GM12878 (cell line): ENCODE data around the gene LSM3. TPM values are rescaled to one million over a fixed set of nuclear protein-coding genes. Genes with fewer than 3 reads are reported as not detected.

Experiments used
- ATAC-seq: fragments of 200-7000 bp; cut with Tn5 transposase; 3 replicates; pipeline ENCODE4 v1.9.1; 2020; ENCODE audit warnings: mild to moderate bottlenecking, moderate library complexity
- BruUV-seq: library from RNA; stranded (reverse); fragments of 400-500 nt; replicated peaks from 2 replicates; lab custom pipeline; 2021; lab: Mats Ljungman, UMichigan
- CTCF ChIA-PET: fragments of 300-600 bp; sonication (Branson Sonifier 250); formaldehyde crosslinking; extraction: SDS; loops from one replicate; lab custom pipeline; 2021; ENCODE audit warnings: inconsistent platforms; lab: Yijun Ruan, JAX
- POLR2A ChIA-PET: fragments of 350-600 bp; formaldehyde crosslinking; extraction: SDS; loops from one replicate; lab custom pipeline; 2021; ENCODE audit warnings: inconsistent platforms; lab: Charles Lee
- RAD21 ChIA-PET: fragments of 300-600 bp; sonication (Branson Sonifier 250); formaldehyde crosslinking; loops from one replicate; lab custom pipeline; 2023; ENCODE audit warnings: antibody characterized with exemption; ENCODE audit not compliant: unreplicated experiment; lab: Charles Lee
- SMC1A ChIA-PET: fragments of 300-600 bp; sonication (Branson Sonifier 250); formaldehyde crosslinking; loops from one replicate; lab custom pipeline; 2023; ENCODE audit not compliant: unreplicated experiment, uncharacterized antibody; lab: Charles Lee
- DNase-seq: peaks from one replicate; pipeline ENCODE4 v3.0.0-alpha.2; 2011; ENCODE audit warnings: low read depth, low spot score
- FAIRE-seq: peaks from 3 replicates; lab custom pipeline; 2011; peaks lifted over from hg19 to GRCh38; lab: Jason Lieb, UNC
- H2AFZ ChIP-seq: 2 replicates; pipeline ENCODE4 v1.6.0; 2011; ENCODE audit warnings: low read depth, low read length, control low read depth; ENCODE audit not compliant: control insufficient read depth
- H3K27ac ChIP-seq: 2 replicates; pipeline ENCODE4 v1.5.1; 2011; ENCODE audit warnings: control low read depth; ENCODE audit not compliant: control insufficient read depth, insufficient read depth
- H3K27me3 ChIP-seq, 2 experiments: replicated peaks in 1 of 2; 2 replicates each; pipeline versions ENCODE4 v1.6.0 to v1.6.1; 2011; ENCODE audit warnings: low read length in 1 of 2; ENCODE audit not compliant: control insufficient read depth in 2 of 2, insufficient read depth in 2 of 2
- H3K36me3 ChIP-seq, 2 experiments: 2 replicates each; pipeline ENCODE4 v1.5.1; 2011; ENCODE audit warnings: low read length in 1 of 2; ENCODE audit not compliant: control insufficient read depth in 2 of 2, insufficient read depth in 2 of 2
- H3K4me1 ChIP-seq: 2 replicates; pipeline ENCODE4 v1.6.1; 2011; ENCODE audit warnings: mild to moderate bottlenecking, low read length, moderate library complexity, mixed read lengths; ENCODE audit not compliant: control insufficient read depth, insufficient read depth
- H3K4me2 ChIP-seq: 2 replicates; pipeline ENCODE4 v1.6.0; 2011; ENCODE audit warnings: control low read depth; ENCODE audit not compliant: control insufficient read depth, insufficient read depth
- H3K4me3 ChIP-seq: fragments of 200-600 bp; sonication (generic); 2 replicates; pipeline ENCODE4 v1.5.1; 2016
- H3K79me2 ChIP-seq: 2 replicates; pipeline ENCODE4 v1.6.0; 2011; ENCODE audit warnings: low read length; ENCODE audit not compliant: control insufficient read depth, insufficient read depth
- H3K9ac ChIP-seq: 2 replicates; pipeline ENCODE4 v1.8.0; 2011; ENCODE audit warnings: low read length, control low read depth, mixed read lengths; ENCODE audit not compliant: control insufficient read depth, insufficient read depth
- H3K9me3 ChIP-seq: replicated peaks from 3 replicates; pipeline ENCODE4 v1.5.1; 2011; ENCODE audit warnings: mild to moderate bottlenecking, low read length; ENCODE audit not compliant: control insufficient read depth, insufficient read depth
- H4K20me1 ChIP-seq: 2 replicates; pipeline ENCODE4 v1.6.0; 2011; ENCODE audit not compliant: control insufficient read depth, insufficient read depth
- EED ChIP-seq: sonication (generic); IDR thresholded peaks from 2 replicates; pipeline ENCODE4 v1.6.1; 2016; ENCODE audit warnings: antibody characterized with exemption, low read depth
- IKZF2 ChIP-seq, 2 experiments: fragments of 450-650 bp; IDR thresholded peaks; 2 replicates each; pipeline ENCODE4 v1.6.1; 2017; ENCODE audit warnings: mild to moderate bottlenecking in 2 of 2, moderate library complexity in 2 of 2
- MTA2 ChIP-seq: fragments of 450-650 bp; IDR thresholded peaks from 2 replicates; pipeline ENCODE4 v1.6.1; 2016; ENCODE audit warnings: low read depth, mild to moderate bottlenecking, moderate library complexity
- NFYA ChIP-seq: IDR thresholded peaks from 2 replicates; pipeline ENCODE4 v1.6.1; 2011; ENCODE audit warnings: low read depth, mild to moderate bottlenecking, low read length, improper control_type of control experiment, borderline replicate concordance
- SMAD5 ChIP-seq: IDR thresholded peaks from 2 replicates; pipeline ENCODE4 v1.6.1; 2016; ENCODE audit warnings: antibody characterized with exemption, low read depth
- WGBS: methylation state at CpG from one replicate; pipeline ENCODE4 v1.1.6; 2016; ENCODE audit warnings: low lambda C conversion rate; ENCODE audit not compliant: insufficient replicate concordance, insufficient coverage; ENCODE audit errors: missing lambda C conversion rate; 5-methylcytosine and 5-hydroxymethylcytosine counted together
- in situ Hi-C: fragments of 300-500 bp; cut with MboI; formaldehyde crosslinking; loops from 9 replicates; pipeline ENCODE4 v1.14.3; 2018; ENCODE audit warnings: mixed read lengths
- intact Hi-C: fragments of 100-400 bp; cut with micrococcal nuclease; formaldehyde crosslinking; loops from one replicate; pipeline ENCODE4 v1.14.2; 2022; ENCODE audit not compliant: unreplicated experiment
- polyA plus RNA-seq, 11 experiments: library from polyadenylated mRNA; depleted of rRNA in 4 of 11; unstranded in 6 of 11; stranded (reverse) in 5 of 11; fragments of >200 nt; fragmentation: Nextera tagmentation in 4 of 11; fragmentation: Illumina TruSeq in 1 of 11; extraction: Ambion mirVana in 4 of 11; extraction: Trizol in 1 of 11; gene quantifications; 1 replicate in 1 of 11; 2 replicates in 10 of 11; pipeline versions ENCODE4 v1.2.1 to v1.2.3, GENCODE V29; 2011 to 2016; ENCODE audit warnings: inconsistent platforms in 2 of 11, missing spikeins in 2 of 11, low read depth in 1 of 11
- total RNA-seq, 4 experiments: library from RNA; depleted of rRNA in 3 of 4; stranded (reverse); fragments of >200 nt in 3 of 4; fragmentation: Illumina TruSeq in 1 of 4; extraction: Trizol in 1 of 4; gene quantifications; 2 replicates each; pipeline versions ENCODE4 v1.2.1 to v1.2.3, GENCODE V29; 2013 to 2021
- TF ChIP-seq, protein P1 (sequence below): fragments of 450-650 bp; IDR thresholded peaks from 2 replicates; pipeline ENCODE4 v1.6.1; 2017; ENCODE audit warnings: mild to moderate bottlenecking, moderate library complexity
- TF ChIP-seq, protein P2 (sequence below): IDR thresholded peaks from 2 replicates; pipeline ENCODE4 v1.6.1; 2011; ENCODE audit warnings: borderline replicate concordance, low read depth, mild to moderate bottlenecking, moderate library complexity, low read length; ENCODE audit not compliant: insufficient read depth, poor library complexity, severe bottlenecking
- TF ChIP-seq, protein P3 (sequence below): IDR thresholded peaks from 2 replicates; pipeline ENCODE4 v1.6.1; 2012; ENCODE audit warnings: low read length, inconsistent platforms
- TF ChIP-seq, protein P4 (sequence below): IDR thresholded peaks from 2 replicates; pipeline ENCODE4 v1.6.1; 2011; ENCODE audit warnings: low read depth, low read length, improper control_type of control experiment, borderline replicate concordance

Gene LSM3
- total and polyA plus RNA-seq, 10 of the 15 experiments (the other 5 are each of a cell fraction or from before 2014, with no cell fraction given): 15.5 to 111 (median 29.1) TPM

DNA sequence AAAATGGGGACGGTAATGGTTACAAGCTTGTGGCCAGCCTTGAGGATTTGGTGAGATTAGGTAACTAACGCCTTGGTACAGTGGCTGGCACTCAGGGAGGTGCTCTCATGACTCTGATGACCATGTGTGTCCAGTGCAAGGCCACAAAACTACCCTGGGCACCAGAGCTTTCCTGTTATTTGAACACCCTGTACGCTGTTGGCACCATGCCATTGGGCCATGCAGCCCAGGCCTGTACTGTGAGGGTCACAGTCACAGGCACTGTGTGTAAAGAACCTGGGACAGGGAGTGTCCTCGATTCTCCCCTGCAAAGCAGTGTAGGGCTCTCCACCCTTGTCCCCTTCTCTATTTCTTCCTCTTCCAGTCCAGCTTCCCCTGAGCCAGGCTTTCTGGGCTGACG, 47.5 kb upstream of the LSM3 start:
- ATAC-seq: no peak
- intact Hi-C loops: no loop called here
- 86% methylated on average over 5 of the region's 5 CpGs for WGBS

More for the DNA sequence above, 47.5 kb upstream of the LSM3 start:
- no peaks in the 10 kb centered on the region for H3K9me3 ChIP-seq
- ChIA-PET RAD21 (no interaction called here), POLR2A (interaction anchor here (0.9 kb wide), 1 partner anchor 12 kb away, joined by 3 read pairs; no protein-coding TSS in a partner anchor), CTCF (interaction anchor here (0.6 to 1.4 kb wide), 2 partner anchors 44 to 72 kb away, joined by 4 read pairs; no protein-coding TSS in a partner anchor), SMC1A (no interaction called here)
- TF ChIP-seq, protein P1, sequence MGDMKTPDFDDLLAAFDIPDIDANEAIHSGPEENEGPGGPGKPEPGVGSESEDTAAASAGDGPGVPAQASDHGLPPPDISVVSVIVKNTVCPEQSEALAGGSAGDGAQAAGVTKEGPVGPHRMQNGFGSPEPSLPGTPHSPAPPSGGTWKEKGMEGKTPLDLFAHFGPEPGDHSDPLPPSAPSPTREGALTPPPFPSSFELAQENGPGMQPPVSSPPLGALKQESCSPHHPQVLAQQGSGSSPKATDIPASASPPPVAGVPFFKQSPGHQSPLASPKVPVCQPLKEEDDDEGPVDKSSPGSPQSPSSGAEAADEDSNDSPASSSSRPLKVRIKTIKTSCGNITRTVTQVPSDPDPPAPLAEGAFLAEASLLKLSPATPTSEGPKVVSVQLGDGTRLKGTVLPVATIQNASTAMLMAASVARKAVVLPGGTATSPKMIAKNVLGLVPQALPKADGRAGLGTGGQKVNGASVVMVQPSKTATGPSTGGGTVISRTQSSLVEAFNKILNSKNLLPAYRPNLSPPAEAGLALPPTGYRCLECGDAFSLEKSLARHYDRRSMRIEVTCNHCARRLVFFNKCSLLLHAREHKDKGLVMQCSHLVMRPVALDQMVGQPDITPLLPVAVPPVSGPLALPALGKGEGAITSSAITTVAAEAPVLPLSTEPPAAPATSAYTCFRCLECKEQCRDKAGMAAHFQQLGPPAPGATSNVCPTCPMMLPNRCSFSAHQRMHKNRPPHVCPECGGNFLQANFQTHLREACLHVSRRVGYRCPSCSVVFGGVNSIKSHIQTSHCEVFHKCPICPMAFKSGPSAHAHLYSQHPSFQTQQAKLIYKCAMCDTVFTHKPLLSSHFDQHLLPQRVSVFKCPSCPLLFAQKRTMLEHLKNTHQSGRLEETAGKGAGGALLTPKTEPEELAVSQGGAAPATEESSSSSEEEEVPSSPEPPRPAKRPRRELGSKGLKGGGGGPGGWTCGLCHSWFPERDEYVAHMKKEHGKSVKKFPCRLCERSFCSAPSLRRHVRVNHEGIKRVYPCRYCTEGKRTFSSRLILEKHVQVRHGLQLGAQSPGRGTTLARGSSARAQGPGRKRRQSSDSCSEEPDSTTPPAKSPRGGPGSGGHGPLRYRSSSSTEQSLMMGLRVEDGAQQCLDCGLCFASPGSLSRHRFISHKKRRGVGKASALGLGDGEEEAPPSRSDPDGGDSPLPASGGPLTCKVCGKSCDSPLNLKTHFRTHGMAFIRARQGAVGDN: no peak
- no peak for TF ChIP-seq MTA2
- no peak for TF ChIP-seq IKZF2 (IDR thresholded peaks at IDR 0.05)
- TF ChIP-seq, protein P2, sequence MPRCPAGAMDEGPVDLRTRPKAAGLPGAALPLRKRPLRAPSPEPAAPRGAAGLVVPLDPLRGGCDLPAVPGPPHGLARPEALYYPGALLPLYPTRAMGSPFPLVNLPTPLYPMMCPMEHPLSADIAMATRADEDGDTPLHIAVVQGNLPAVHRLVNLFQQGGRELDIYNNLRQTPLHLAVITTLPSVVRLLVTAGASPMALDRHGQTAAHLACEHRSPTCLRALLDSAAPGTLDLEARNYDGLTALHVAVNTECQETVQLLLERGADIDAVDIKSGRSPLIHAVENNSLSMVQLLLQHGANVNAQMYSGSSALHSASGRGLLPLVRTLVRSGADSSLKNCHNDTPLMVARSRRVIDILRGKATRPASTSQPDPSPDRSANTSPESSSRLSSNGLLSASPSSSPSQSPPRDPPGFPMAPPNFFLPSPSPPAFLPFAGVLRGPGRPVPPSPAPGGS: no peak
- no peak for TF ChIP-seq NFYA
- TF ChIP-seq SMAD5: no peak
- TF ChIP-seq, protein P3, sequence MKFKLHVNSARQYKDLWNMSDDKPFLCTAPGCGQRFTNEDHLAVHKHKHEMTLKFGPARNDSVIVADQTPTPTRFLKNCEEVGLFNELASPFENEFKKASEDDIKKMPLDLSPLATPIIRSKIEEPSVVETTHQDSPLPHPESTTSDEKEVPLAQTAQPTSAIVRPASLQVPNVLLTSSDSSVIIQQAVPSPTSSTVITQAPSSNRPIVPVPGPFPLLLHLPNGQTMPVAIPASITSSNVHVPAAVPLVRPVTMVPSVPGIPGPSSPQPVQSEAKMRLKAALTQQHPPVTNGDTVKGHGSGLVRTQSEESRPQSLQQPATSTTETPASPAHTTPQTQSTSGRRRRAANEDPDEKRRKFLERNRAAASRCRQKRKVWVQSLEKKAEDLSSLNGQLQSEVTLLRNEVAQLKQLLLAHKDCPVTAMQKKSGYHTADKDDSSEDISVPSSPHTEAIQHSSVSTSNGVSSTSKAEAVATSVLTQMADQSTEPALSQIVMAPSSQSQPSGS: no peak
- TF ChIP-seq EED: no peak
- TF ChIP-seq, protein P4, sequence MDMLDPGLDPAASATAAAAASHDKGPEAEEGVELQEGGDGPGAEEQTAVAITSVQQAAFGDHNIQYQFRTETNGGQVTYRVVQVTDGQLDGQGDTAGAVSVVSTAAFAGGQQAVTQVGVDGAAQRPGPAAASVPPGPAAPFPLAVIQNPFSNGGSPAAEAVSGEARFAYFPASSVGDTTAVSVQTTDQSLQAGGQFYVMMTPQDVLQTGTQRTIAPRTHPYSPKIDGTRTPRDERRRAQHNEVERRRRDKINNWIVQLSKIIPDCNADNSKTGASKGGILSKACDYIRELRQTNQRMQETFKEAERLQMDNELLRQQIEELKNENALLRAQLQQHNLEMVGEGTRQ: no peak
- H3K4me2 ChIP-seq: no peak overlapping the region
- H2AFZ ChIP-seq: no peak overlapping the region
- no peak for DNase-seq
- in situ Hi-C loops: no loop called here
- H3K4me3 ChIP-seq: no peak overlapping the region
- peaks cover 21% of the 10 kb centered on the region for H3K79me2 ChIP-seq
- BruUV-seq: no TSS peak
- H4K20me1 ChIP-seq: no peaks in the 10 kb centered on the region
- peaks cover 27 to 30% of the 10 kb centered on the region in 2 experiments for H3K36me3 ChIP-seq
- FAIRE-seq: no peak
- no peaks in the 10 kb centered on the region for H3K27me3 ChIP-seq
- no peak overlapping the region for H3K9ac ChIP-seq
- peaks cover 5% of the 10 kb centered on the region for H3K4me1 ChIP-seq
- no peak overlapping the region for H3K27ac ChIP-seq
